HG03039 (cell line): ENCODE measurements around the gene ACVR1.
"Not testable (repeated sequence)": the region's sequence is repeated elsewhere in the genome, so short reads cannot be mapped to it uniquely, and the experiment has no call there.

Source experiments
- ATAC-seq: cut with Tn5 transposase; IDR thresholded peaks from one replicate; pipeline ENCODE4 v1.9.1; 2021; ENCODE audit warnings: mild to moderate bottlenecking, moderate library complexity; ENCODE audit not compliant: unreplicated experiment

The ACVR1 gene

DNA sequence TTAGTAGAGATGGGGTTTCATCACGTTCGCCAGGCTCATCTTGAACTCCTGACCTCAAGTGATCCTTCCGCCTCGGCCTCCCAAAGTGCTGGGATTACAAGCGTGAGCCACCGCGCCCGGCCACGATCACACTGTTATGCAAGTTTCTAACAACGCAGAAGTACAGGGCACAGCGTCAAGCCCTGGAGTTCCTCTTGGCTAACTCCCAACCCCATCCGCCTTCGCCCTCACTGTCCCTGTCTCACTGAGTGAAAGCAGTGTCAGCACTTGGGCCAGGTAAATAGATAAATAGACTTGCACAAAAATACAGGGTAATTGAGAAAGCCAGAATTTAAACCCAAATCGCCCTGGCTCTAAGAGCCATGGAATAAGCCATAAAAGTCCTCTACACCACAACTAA lies 111.7 kb downstream of the ACVR1 start:
- ATAC-seq: no peak

- no peak for ATAC-seq
Observed at GRCh38 chr2:157761520-157761919, 114.6 kb downstream of the ACVR1 start.

GRCh38 chr2:157760949-157761348 lies 115.2 kb downstream of the ACVR1 start:
- no peak for ATAC-seq

DNA sequence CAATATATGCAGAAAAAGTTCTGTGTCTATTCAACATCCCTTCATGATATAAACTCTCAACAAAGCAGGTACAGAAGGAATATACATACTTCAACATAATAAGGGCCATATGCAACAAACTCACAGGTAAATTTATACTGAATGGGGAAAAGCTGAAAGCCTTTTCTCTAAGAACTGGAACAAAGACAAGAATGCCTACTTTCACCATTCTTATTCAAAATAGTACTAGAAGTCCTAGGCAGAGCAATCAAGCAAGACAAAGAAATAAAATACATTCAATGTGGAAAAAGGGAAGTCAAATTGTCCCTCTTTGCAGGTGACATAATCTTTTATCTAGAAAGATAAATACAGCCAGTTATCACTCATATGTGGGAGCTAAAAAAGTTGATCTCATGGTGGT lies 116.3 kb downstream of the ACVR1 start:
- ATAC-seq: no peak

- ATAC-seq: no peak
Observed at GRCh38 chr2:157758586-157758985, 117.5 kb downstream of the ACVR1 start.

- no peak for ATAC-seq
Observed at GRCh38 chr2:157757500-157757899, 118.6 kb downstream of the ACVR1 start.

DNA sequence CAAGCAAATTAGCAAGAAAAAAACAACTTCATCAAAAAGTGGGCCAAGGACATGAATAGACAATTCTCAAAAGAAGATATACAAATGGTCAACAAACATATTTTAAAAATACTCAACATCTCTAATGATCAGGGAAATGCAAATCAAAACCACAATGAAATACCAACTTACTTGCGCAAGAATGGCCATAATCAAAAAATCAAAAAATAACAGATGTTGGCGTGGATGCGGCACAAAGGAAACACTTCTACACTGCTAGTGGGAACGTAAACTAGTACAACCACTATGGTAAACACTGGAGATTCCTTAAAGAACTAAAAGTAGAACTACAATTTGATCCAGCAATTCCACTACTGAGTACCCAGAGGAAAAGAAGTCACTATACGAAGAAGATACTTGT lies 119.7 kb downstream of the ACVR1 start:
- ATAC-seq: not testable (repeated sequence)

- ATAC-seq: peak; percentile 56
Observed at GRCh38 chr2:157751462-157752058, 124.6 kb downstream of the ACVR1 start.

- no peak for ATAC-seq
Observed at GRCh38 chr2:157749684-157750083, 126.4 kb downstream of the ACVR1 start.

- no peak for ATAC-seq
Observed at GRCh38 chr2:157748371-157749142, 127.6 kb downstream of the ACVR1 start.

DNA sequence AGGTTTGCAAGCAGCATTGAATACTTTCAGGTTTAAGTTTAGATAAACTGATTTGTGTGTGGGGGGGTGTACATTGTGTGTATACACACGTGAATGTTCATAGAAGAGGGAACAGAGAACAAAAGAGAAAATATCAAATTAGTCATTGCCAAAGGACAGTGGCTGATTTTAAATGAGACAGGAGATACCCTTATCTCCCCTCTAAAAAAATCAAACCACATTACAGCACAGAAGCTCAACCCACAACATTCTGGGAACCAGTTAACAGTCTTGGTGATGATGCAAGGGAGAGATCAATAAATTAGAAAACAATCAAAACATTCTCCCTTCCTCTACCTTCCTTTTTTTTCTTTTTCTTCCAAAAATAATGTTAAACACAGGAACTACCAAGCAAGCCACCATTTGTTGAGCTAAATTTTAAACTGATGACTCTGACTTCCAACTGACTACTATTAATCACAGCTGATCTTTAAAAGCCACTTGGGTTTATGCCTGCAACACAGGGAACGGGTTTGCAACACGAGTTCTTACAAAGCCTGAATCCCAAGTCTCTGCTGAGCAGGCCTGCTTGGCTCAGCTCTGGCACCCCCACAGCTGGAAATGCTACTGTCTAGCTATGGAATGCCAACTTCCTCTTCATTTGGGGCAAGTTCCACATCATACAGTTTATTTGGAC lies 128.3 kb downstream of the ACVR1 start:
- ATAC-seq: no peak

DNA sequence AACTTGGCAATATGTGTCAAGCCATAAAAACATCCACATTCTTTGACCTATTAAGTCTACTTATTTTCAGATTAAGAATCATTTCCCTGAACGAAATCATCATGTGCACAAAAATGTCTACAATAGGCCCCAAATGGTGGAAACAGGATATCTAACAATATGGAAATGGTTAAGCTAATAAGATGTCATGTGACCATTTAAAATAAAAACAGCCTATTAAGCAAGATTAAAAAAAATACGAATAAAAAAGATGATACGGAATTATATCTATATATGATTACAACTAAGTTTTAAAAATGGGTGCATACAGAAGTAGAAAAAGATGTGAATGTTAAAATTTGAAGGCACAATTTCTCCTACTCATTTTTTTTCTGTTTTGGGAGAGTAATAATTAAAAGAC lies 128.8 kb downstream of the ACVR1 start:
- no peak for ATAC-seq

DNA sequence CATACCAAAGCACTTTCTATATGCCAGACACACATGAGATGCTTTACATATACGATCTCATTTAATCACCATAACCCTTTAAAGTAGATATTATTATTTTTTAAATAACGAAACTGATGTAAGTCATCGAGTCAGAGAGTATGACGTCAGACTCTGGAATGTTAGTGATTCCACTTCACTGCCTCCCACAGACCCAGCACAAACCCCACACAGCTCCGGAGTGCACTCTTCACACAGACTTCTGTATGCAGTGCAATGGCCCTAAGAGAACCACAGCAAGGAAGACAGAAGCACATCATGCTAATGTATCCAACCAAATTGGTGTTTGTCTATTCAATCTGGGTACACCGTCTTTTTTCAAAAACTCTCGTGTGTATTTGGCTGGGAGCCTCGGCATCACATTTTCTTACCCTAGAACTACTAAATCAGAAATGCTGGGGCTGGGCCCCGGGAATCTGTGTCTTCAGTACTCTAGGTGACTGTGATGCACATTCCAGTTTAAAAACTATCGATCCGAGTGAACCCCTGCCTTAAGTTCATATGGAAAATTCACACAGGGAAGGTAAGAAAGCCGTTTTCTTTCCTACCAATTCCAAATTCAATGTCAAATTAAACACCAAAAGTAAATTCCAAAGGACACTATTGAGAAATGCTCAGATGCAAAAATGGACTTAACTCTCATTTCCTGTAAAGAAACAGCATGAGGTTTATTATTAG lies 129.7 kb downstream of the ACVR1 start:
- no peak for ATAC-seq

GRCh38 chr2:157744571-157745076 lies 131.5 kb downstream of the ACVR1 start:
- no peak for ATAC-seq

DNA sequence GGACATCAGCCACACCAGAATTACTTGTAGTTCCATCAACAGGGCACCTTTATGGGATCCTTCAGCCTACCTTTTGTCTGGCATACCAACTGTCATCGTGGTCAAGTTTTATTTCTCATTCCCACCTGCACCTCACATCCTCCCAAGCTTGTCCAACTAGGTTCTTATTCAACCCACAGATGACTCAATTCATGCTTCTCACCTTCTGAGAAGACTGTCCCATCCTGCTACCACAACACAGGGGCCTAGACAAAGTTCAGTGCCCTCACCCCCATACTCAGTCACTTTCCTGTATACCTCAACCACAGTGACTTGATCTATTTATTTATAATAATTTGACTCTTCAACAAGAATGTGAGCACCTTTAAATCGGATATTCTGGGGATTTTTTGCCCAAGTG lies 133.1 kb downstream of the ACVR1 start:
- peak; percentile 75 for ATAC-seq

- no peak for ATAC-seq
Observed at GRCh38 chr2:157741819-157742484, 134.2 kb downstream of the ACVR1 start.

GRCh38 chr2:157737656-157738055 lies 138.5 kb downstream of the ACVR1 start:
- no peak for ATAC-seq

GRCh38 chr2:157735532-157735931 lies 140.6 kb downstream of the ACVR1 start:
- no peak for ATAC-seq

GRCh38 chr2:157733263-157733662 lies 142.9 kb downstream of the ACVR1 start:
- no peak for ATAC-seq

DNA sequence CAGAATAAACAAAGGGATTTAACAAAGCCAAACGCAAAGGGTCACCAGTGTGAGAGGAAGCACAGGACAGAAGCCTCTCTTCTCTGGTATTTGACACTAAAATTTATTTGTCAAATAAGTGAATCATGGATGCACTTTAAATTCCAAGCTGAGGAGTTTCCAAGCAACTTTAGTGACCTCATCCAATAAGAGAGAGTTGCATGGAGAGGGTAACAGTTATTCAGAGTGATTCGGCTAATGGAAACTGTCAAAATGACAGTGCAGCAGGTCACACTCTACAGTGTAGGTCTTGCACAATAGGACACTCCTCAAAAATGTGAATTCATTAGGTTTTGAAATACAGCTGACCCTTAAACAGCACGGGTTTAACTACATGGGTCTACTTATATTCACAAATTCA lies 143.5 kb downstream of the ACVR1 start:
- no peak for ATAC-seq

DNA sequence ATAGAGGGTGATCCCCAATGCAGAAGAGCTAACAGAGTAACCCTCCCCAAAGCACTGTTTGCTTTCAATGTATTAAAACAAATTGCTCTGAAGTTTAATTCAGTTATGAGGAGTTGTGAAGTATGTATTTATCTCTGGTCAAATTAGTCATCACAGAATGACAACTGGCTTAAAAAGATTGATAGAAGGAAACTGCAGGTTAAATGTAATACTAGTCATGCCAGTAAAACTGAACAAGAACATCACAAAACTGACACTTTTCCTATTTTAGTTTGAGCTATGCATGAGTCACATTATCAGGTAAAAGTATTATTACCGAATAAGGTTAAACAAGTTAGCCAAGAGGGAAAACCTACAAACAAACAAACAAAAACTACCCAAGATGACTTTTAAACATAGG lies 148.4 kb downstream of the ACVR1 start:
- no peak for ATAC-seq
